Lung (tissue), 12 donors: Measurements from ENCODE around the gene PGAP1. TPM values are rescaled to one million over a fixed set of nuclear protein-coding genes. Genes with fewer than 3 reads are reported as not detected.

Experiments
- ATAC-seq: fragments of 200-7000 bp; cut with Tn5 transposase; one replicate; pipeline ENCODE4 v1.9.1; 2020; ENCODE audit warnings: moderate number of reproducible peaks; ENCODE audit not compliant: insufficient read depth, low FRiP score
- DNase-seq, 3 donors: peaks; one replicate each; pipeline ENCODE4 v3.0.0-alpha.2; 2013 to 2017
- H3K27ac ChIP-seq, 2 donors: one replicate each; pipeline ENCODE4 v1.5.1; 2013; ENCODE audit warnings: mild to moderate bottlenecking in 2 of 2, moderate library complexity in 2 of 2, control low read depth in 1 of 2, inconsistent platforms in 1 of 2, low read depth in 1 of 2, low read length in 1 of 2
- H3K27me3 ChIP-seq, 3 donors: one replicate each; pipeline ENCODE4 v1.5.1; 2013; ENCODE audit warnings: low read length in 2 of 3; ENCODE audit not compliant: control insufficient read depth in 3 of 3, insufficient read depth in 3 of 3
- H3K36me3 ChIP-seq, 4 donors: one replicate each; pipeline ENCODE4 v1.5.1; 2013; ENCODE audit warnings: low read length in 4 of 4, mild to moderate bottlenecking in 1 of 4, moderate library complexity in 1 of 4; ENCODE audit not compliant: control insufficient read depth in 4 of 4, insufficient read depth in 4 of 4
- H3K4me1 ChIP-seq, 5 donors: one replicate each; pipeline ENCODE4 v1.5.1; 2013; ENCODE audit warnings: low read length in 5 of 5, mild to moderate bottlenecking in 2 of 5, moderate library complexity in 1 of 5; ENCODE audit not compliant: control insufficient read depth in 5 of 5, insufficient read depth in 5 of 5
- H3K4me3 ChIP-seq: one replicate; pipeline ENCODE4 v1.5.1; 2013; ENCODE audit warnings: mild to moderate bottlenecking, control low read depth, moderate library complexity
- H3K9ac ChIP-seq, 2 donors: one replicate each; pipeline ENCODE4 v1.5.1; 2013; ENCODE audit warnings: low read length in 2 of 2, control low read depth in 1 of 2; ENCODE audit not compliant: insufficient read depth in 1 of 2
- H3K9me3 ChIP-seq, 4 donors: one replicate each; pipeline ENCODE4 v1.5.1; 2013; ENCODE audit warnings: low read length in 3 of 4, mild to moderate bottlenecking in 1 of 4, moderate library complexity in 1 of 4; ENCODE audit not compliant: control insufficient read depth in 4 of 4, insufficient read depth in 3 of 4
- WGBS, 2 donors: extraction: QIAGEN DNeasy Blood & Tissue Kit; methylation state at CpG; one replicate each; pipeline ENCODE4 v1.1.7; 2013; 5-methylcytosine and 5-hydroxymethylcytosine counted together
- polyA plus RNA-seq, 2 donors: library from polyadenylated mRNA; stranded (reverse); fragments of 200-250 nt; gene quantifications; one replicate each; pipeline ENCODE4 v1.2.1, GENCODE V29; 2013
- total RNA-seq, 2 donors: library from RNA; depleted of rRNA in 1 of 2; stranded (reverse); fragments of >200 nt in 1 of 2; gene quantifications; one replicate each; pipeline ENCODE4 v1.2.1, GENCODE V29; 2014 to 2021
- TF ChIP-seq, protein P1 (sequence below): IDR thresholded peaks from 2 replicates; pipeline ENCODE4 v1.5.1; 2012; ENCODE audit warnings: mild to moderate bottlenecking; ENCODE audit errors: control extremely low read depth, extremely low read depth
- donor health status: control.
- donor health status: control.
- donor health status: Bipolar disorder and iron deficiency.
- donor health status: healthy.
- donor health status: DM: yes; HTN: yes; CAD: no.

Gene PGAP1
- total and polyA plus RNA-seq, 4 donors, result 1.4 to 34.1 (median 7.0) TPM

DNA sequence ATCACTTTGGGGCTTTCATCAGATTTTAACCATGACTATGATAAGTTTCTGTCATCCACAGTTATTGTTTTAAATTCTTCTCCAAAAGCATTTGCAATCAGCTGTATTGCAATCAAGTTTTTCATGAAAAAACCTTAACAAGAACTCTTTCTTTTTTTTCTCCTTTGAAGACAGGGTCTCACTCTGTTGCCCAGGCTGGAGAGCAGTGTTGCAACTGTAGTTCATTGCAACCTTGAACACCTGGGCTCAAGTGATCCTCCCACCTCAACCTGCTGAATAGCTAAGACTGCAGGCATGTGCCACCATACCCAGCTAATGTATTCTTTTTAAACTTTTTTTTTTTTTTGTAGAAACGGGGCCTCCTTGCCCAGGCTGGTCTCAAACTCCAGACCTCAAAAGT, 71.9 kb downstream of the PGAP1 start:
- Histone ChIP-seq H3K4me1 (no peaks in the 10 kb centered on the region), H3K27me3 (no peaks in the 10 kb centered on the region), H3K9ac (no peak overlapping the region), H3K27ac (no peak overlapping the region), H3K4me3 (no peak overlapping the region), H3K36me3 (peaks cover 0 to 10% (median 2%) of the 10 kb centered on the region in 4 donors), H3K9me3 (peaks cover 0 to 6% (median 0%) of the 10 kb centered on the region in 4 donors)
- ATAC-seq (no peak), DNase-seq (no peak)
- WGBS, 2 donors, result 94 to 96% methylated on average over 1 of the region's 1 CpG
- TF ChIP-seq, protein P1, sequence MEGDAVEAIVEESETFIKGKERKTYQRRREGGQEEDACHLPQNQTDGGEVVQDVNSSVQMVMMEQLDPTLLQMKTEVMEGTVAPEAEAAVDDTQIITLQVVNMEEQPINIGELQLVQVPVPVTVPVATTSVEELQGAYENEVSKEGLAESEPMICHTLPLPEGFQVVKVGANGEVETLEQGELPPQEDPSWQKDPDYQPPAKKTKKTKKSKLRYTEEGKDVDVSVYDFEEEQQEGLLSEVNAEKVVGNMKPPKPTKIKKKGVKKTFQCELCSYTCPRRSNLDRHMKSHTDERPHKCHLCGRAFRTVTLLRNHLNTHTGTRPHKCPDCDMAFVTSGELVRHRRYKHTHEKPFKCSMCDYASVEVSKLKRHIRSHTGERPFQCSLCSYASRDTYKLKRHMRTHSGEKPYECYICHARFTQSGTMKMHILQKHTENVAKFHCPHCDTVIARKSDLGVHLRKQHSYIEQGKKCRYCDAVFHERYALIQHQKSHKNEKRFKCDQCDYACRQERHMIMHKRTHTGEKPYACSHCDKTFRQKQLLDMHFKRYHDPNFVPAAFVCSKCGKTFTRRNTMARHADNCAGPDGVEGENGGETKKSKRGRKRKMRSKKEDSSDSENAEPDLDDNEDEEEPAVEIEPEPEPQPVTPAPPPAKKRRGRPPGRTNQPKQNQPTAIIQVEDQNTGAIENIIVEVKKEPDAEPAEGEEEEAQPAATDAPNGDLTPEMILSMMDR, result no peak

DNA sequence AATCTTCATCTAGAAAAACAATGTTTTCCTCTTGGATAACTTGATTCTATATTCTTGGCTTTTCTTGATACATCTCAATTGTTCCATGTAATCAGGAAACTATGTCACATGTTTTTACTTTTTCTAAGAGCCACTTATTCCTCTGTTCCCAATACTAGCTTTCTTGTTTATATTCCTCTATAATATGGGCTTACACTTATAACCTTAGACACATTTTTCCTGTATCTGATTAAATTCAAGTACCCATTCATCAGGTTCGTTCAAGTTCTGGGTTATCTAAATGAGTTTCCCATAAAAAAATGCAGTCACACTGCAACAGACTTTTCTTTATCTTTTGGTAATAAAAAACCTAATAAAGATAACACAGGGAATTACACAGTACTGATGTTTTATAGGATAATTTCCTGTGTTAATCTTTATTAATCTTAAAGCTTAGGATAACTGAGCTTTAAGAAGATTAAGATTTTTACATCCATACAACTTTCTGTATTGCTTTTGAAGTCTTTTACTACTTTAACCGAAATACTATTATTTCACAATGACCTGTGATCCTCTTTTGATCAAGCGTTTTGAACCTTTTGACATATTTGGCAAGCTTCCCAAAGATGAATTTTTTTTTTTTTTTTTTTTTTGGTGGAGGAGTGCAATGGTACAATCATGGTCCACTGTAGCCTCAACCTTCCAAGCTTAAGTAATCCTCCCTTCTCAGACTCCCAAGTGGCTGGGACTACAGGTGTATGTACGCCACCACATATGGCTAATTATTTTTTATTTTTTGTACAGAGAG, 73.0 kb downstream of the PGAP1 start:
- TF ChIP-seq, protein P1, result no peak
- DNase-seq, result peak in 2 of 3 donors; percentile 29 to 38
- WGBS, 2 donors, result 58 to 60% methylated on average over 4 of the region's 4 CpGs
- H3K9ac ChIP-seq, result no peak overlapping the region
- no peaks in the 10 kb centered on the region for H3K27me3 ChIP-seq
- H3K27ac ChIP-seq, result no peak overlapping the region
- H3K4me1 ChIP-seq, result no peaks in the 10 kb centered on the region
- H3K4me3 ChIP-seq, result no peak overlapping the region
- no peak for ATAC-seq
- H3K9me3 ChIP-seq, result no peaks in the 10 kb centered on the region
- peaks cover 0 to 5% (median 2%) of the 10 kb centered on the region in 4 donors for H3K36me3 ChIP-seq

DNA sequence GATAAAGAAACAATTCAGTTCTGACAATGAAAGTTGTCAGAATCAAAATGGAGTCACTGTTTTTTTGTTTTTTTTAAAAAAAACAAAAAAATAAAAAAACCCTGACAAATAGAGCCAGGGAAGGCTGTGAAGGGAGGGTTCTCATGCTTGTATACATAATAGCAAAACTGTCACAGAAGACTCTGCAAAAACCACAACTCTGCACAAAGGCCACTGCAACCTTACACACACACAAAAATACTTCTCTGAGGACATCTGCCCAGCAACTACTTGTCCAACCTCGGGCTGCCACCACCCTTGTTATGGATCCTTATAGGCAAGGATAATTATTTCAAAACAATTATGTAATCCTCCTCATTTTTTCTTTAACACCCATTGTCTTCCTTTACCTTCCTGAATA, 75.4 kb downstream of the PGAP1 start:
- TF ChIP-seq, protein P1, result no peak
- DNase-seq (no peak), ATAC-seq (no peak)
- H3K4me1 ChIP-seq, result no peaks in the 10 kb centered on the region
- no peak overlapping the region for H3K27ac ChIP-seq
- 65% methylated on average over 1 of the region's 1 CpG for WGBS, 2 donors
- H3K9ac ChIP-seq, result no peak overlapping the region
- H3K27me3 ChIP-seq, result no peaks in the 10 kb centered on the region
- no peaks in the 10 kb centered on the region for H3K9me3 ChIP-seq
- H3K36me3 ChIP-seq, result peaks cover 0 to 4% (median 1%) of the 10 kb centered on the region in 4 donors
- H3K4me3 ChIP-seq, result no peak overlapping the region
